ENCODE measurements around the gene TSPAN4. TPM values are rescaled to one million over a fixed set of nuclear protein-coding genes. Genes with fewer than 3 reads are reported as not detected.
A peak's percentile ranks its signal among the peaks of the same experiment; 100 is the strongest.

TSPAN4 gene
- total RNA-seq, 2 donors from 2014 or later = 48.8 to 94.9 TPM

DNA sequence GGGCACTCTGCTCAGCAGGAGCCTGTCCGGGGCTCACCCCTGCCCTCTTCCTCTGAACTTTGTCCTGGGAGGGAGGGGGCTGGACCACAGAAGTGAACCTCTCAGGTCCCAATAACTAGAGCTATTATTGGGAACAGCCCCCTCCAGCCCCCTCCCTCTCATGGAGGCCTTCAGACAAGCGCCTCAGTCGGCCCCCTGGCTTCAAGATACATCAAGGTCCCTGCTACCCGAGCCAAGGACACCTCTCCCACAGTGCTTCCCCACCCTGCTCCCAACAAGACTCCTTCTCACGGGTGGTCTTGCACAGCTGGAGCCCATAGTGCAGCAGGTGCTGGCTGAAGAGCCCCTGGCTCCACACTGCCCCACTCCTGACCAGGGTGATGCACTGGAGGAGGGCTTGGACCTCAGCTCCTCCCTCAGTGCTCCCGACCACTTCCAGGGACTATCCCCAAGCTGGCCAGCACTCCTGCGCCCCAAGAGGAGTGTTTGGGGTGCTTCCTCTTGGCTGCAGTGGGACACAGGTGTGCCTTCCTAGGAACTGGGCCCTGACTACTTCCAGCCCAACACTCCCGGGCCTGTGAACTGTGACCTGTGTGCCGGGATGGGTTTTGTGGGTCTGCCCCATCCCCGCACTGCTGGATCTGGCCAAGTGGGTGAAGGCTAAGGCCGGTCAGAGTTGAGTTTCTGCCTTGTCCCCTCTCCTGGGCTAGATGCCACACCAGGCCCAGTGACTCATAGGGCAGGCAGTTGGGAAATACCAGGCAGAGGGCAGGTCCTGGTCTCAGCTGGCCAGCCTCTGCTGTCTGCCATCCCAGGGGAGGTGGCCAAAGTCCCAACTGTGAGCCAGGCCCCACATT, 21.8 kb upstream of the TSPAN4 start:
- Histone ChIP-seq H3K27ac (peak overlapping the region; percentile 91), H3K4me3 (peak overlapping the region; percentile 80 to 98), H3K36me3 (peaks cover 8 to 16% of the 10 kb centered on the region in 2 donors), H3K9me3 (no peaks in the 10 kb centered on the region), H3K27me3 (replicated peaks; ENCODE audit: insufficient read depth) (no peaks in the 10 kb centered on the region), H3K4me1 (replicated peaks) (peaks cover 17% of the 10 kb centered on the region)
- 60% methylated on average over 9 of the region's 11 CpGs for WGBS
- no peak for TF ChIP-seq POLR2A (IDR thresholded peaks at IDR 0.05)
- TF ChIP-seq POLR2AphosphoS5 (IDR thresholded peaks at IDR 0.05) = no peak
- TF ChIP-seq CTCF (IDR thresholded peaks at IDR 0.05) = no peak
- DNase-seq (ENCODE audit: low spot score) = no peak
- intact Hi-C loops (cut with DNase I) = no loop called here

- TF ChIP-seq POLR2A (IDR thresholded peaks at IDR 0.05) (no peak), POLR2AphosphoS5 (IDR thresholded peaks at IDR 0.05) (no peak), CTCF (IDR thresholded peaks at IDR 0.05) (no peak)
- peak overlapping the region in 1 of 2 donors; percentile 91 for H3K27ac ChIP-seq
Measured at GRCh38 chr11:821512-822371, 20.9 kb upstream of the TSPAN4 start.

GRCh38 chr11:823441-824291, 19.0 kb upstream of the TSPAN4 start:
- TF ChIP-seq CTCF (IDR thresholded peaks at IDR 0.05) = no peak
- peaks cover 8 to 16% of the 10 kb centered on the region in 2 donors for H3K36me3 ChIP-seq
- H3K27me3 ChIP-seq (replicated peaks; ENCODE audit: insufficient read depth) = no peaks in the 10 kb centered on the region
- H3K27ac ChIP-seq = no peak overlapping the region
- no peak overlapping the region for H3K4me3 ChIP-seq
- H3K4me1 ChIP-seq (replicated peaks) = peaks cover 32% of the 10 kb centered on the region
- 86% methylated on average over 53 of the region's 53 CpGs for WGBS
- H3K9me3 ChIP-seq = no peaks in the 10 kb centered on the region
- intact Hi-C loops (cut with DNase I) = no loop called here
- no peak for DNase-seq (ENCODE audit: low spot score)

More at GRCh38 chr11:821512-822371, 20.9 kb upstream of the TSPAN4 start:
- H3K4me3 ChIP-seq = no peak overlapping the region
- H3K4me1 ChIP-seq (replicated peaks) = peaks cover 23% of the 10 kb centered on the region
- H3K36me3 ChIP-seq = peaks cover 8 to 16% of the 10 kb centered on the region in 2 donors
- WGBS = 73% methylated on average over 22 of the region's 22 CpGs
- intact Hi-C loops (cut with DNase I) = no loop called here
- DNase-seq (ENCODE audit: low spot score) = no peak
- no peaks in the 10 kb centered on the region for H3K9me3 ChIP-seq
- no peaks in the 10 kb centered on the region for H3K27me3 ChIP-seq (replicated peaks; ENCODE audit: insufficient read depth)

GRCh38 chr11:824292-824880, 18.3 kb upstream of the TSPAN4 start:
- DNase-seq (ENCODE audit: low spot score) = no peak
- TF ChIP-seq POLR2A (IDR thresholded peaks at IDR 0.05) = no peak
- TF ChIP-seq CTCF (IDR thresholded peaks at IDR 0.05) = no peak
- no peak for TF ChIP-seq POLR2AphosphoS5 (IDR thresholded peaks at IDR 0.05)
- Histone ChIP-seq H3K4me3 (no peak overlapping the region), H3K27ac (no peak overlapping the region), H3K9me3 (no peaks in the 10 kb centered on the region), H3K27me3 (replicated peaks; ENCODE audit: insufficient read depth) (no peaks in the 10 kb centered on the region), H3K4me1 (replicated peaks) (peaks cover 33% of the 10 kb centered on the region), H3K36me3 (peaks cover 8 to 16% of the 10 kb centered on the region in 2 donors)
- intact Hi-C loops (cut with DNase I) = no loop called here
- WGBS = 78% methylated on average over 58 of the region's 59 CpGs
